Esophagus squamous epithelium (tissue), 5 donors: ENCODE results near the gene TOB2. TPM values are rescaled to one million over a fixed set of nuclear protein-coding genes. Genes with fewer than 3 reads are reported as not detected.
"Not testable (repeated sequence)": the region's sequence is repeated elsewhere in the genome, so short reads cannot be mapped to it uniquely, and the experiment has no call there.

ENCODE experiments used
- DNase-seq: peaks from one replicate; lab custom pipeline; 2025; lab: John Stamatoyannopoulos, UW
- H3K27ac ChIP-seq, 4 donors: fragments of 200-600 bp; sonication (generic); one replicate each; pipeline ENCODE4 v1.5.1; 2016 to 2019; ENCODE audit warnings: mild to moderate bottlenecking in 1 of 4
- H3K27me3 ChIP-seq, 4 donors: fragments of 200-600 bp; sonication (generic); 1 replicate in 3 of 4; 2 replicates in 1 of 4; pipeline versions ENCODE4 v1.5.1 to v1.6.0; 2017 to 2021; ENCODE audit warnings: antibody characterized with exemption in 1 of 4
- H3K36me3 ChIP-seq, 3 donors: fragments of 200-600 bp; sonication (generic); one replicate each; pipeline ENCODE4 v1.5.1; 2016 to 2019
- H3K4me1 ChIP-seq, 3 donors: fragments of 200-600 bp; sonication (generic); one replicate each; pipeline ENCODE4 v1.5.1; 2017 to 2019
- H3K4me3 ChIP-seq, 4 donors: fragments of 200-600 bp; sonication (generic); 1 replicate in 3 of 4; 2 replicates in 1 of 4; pipeline ENCODE4 v1.5.1; 2016 to 2019; ENCODE audit warnings: mild to moderate bottlenecking in 2 of 4, moderate library complexity in 1 of 4
- H3K9me3 ChIP-seq, 3 donors: fragments of 200-600 bp; sonication (generic); one replicate each; pipeline ENCODE4 v1.5.1; 2016 to 2019
- POLR2A ChIP-seq, 4 donors: fragments of 450-650 bp; IDR thresholded peaks; one replicate each; pipeline ENCODE4 v1.6.1; 2017; ENCODE audit warnings: antibody characterized with exemption in 4 of 4, mild to moderate bottlenecking in 4 of 4, moderate library complexity in 3 of 4
- whole genome bisulfite sequencing, 2 donors: methylation state at CpG; one replicate each; pipeline ENCODE4 v1.1.5; 2018; 5-methylcytosine and 5-hydroxymethylcytosine counted together
- intact Hi-C: fragments of 100-400 bp; cut with DNase I; formaldehyde crosslinking; loops from one replicate; pipeline ENCODE4 v1.15.0; 2022
- total RNA-seq, 4 donors: library from RNA; depleted of rRNA; stranded (reverse); fragments of >200 nt; gene quantifications; one replicate each; pipeline ENCODE4 v1.1.0, GENCODE V29; 2016
- TF ChIP-seq, protein P1 (sequence below), 6 experiments: fragments of 450-650 bp in 4 of 6; fragments of 200-600 bp in 2 of 6; sonication (generic) in 2 of 6; IDR thresholded peaks; one replicate each; pipeline ENCODE4 v1.5.1; 2016 to 2019; ENCODE audit warnings: antibody characterized with exemption in 6 of 6, mild to moderate bottlenecking in 4 of 6, moderate library complexity in 4 of 6
- donor health status: DM: yes; HTN: yes; CAD: no.

TOB2 gene
- total RNA-seq, 4 donors from 2014 or later: 15.7 to 30.5 (median 21.0) TPM

DNA sequence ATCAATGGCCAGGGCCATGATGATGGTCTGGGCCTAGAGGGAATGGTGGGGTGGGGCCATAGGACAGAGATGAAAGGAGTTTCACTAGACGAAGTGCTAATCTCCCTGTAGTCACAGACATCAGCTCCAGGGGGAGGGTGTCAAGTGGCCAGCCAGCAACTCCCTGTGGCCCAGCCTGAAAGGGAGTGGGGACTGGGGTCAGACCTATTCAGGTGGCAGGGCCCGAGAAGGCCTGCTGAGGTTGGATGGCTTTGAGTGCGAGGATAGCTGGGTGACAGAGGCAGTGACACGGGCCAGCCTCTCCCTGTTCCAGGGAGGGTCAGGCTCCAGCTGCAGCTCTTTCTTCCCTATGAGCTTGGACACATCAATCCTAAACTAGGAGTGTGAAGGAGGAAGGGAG, 11.0 kb downstream of the TOB2 start:
- H3K27ac ChIP-seq: peak overlapping the region in 3 of 4 donors; percentile 31 to 44 (median 38)
- peaks cover 21 to 96% (median 36%) of the 10 kb centered on the region in 3 donors for H3K36me3 ChIP-seq
- peaks cover 6 to 71% (median 27%) of the 10 kb centered on the region in 3 donors for H3K4me1 ChIP-seq
- H3K9me3 ChIP-seq: no peaks in the 10 kb centered on the region
- H3K27me3 ChIP-seq: no peaks in the 10 kb centered on the region
- no peak for DNase-seq
- WGBS, 2 donors: 64 to 74% methylated on average over 4 of the region's 4 CpGs
- TF ChIP-seq, protein P1, sequence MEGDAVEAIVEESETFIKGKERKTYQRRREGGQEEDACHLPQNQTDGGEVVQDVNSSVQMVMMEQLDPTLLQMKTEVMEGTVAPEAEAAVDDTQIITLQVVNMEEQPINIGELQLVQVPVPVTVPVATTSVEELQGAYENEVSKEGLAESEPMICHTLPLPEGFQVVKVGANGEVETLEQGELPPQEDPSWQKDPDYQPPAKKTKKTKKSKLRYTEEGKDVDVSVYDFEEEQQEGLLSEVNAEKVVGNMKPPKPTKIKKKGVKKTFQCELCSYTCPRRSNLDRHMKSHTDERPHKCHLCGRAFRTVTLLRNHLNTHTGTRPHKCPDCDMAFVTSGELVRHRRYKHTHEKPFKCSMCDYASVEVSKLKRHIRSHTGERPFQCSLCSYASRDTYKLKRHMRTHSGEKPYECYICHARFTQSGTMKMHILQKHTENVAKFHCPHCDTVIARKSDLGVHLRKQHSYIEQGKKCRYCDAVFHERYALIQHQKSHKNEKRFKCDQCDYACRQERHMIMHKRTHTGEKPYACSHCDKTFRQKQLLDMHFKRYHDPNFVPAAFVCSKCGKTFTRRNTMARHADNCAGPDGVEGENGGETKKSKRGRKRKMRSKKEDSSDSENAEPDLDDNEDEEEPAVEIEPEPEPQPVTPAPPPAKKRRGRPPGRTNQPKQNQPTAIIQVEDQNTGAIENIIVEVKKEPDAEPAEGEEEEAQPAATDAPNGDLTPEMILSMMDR (IDR thresholded peaks at IDR 0.05): no peak
- no peak for TF ChIP-seq POLR2A (IDR thresholded peaks at IDR 0.05)
- no peak overlapping the region for H3K4me3 ChIP-seq
- intact Hi-C loops: no loop called here

DNA sequence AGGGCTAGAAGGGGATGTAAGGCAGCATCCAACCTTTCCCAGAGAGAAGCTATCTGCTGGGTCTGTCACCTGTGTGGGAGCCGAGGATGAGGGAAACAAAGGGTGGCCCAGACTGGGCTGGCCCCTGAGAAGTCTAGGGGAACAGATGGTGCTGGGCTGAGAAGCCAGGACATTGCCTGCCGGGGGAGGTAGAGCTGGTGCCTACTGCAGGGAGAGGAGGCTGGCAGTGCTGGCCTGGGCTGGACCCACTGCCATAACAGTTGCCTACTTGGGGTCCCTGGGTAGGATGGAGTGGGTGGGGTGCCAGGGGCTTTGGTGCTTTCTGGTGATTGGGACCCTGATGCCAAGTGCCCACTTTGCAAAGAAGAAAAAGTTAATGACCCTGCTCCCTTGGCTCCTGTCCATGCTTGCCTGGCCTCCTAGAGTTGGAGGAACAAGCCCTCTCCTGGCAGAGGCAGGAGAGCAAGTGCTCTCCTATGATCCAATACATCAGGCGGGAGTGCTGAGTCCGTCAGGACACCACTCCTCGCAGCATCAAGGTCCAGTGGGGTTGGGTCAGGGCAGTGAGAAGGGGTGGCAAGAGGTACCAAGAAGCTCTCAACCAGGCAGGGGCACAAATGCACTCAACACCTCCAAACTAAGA, 12.1 kb downstream of the TOB2 start:
- 63 to 76% methylated on average over 2 to 4 of the region's 5 CpGs for WGBS, 2 donors
- H3K4me3 ChIP-seq, H3K9me3 ChIP-seq, intact Hi-C loops, DNase-seq, H3K27me3 ChIP-seq: not testable (repeated sequence)
- Histone ChIP-seq H3K27ac (peak overlapping the region in 3 of 4 donors; percentile 6 to 44 (median 36)), H3K36me3 (peaks cover 21 to 88% (median 36%) of the 10 kb centered on the region in 3 donors), H3K4me1 (peaks cover 6 to 60% (median 24%) of the 10 kb centered on the region in 3 donors)

DNA sequence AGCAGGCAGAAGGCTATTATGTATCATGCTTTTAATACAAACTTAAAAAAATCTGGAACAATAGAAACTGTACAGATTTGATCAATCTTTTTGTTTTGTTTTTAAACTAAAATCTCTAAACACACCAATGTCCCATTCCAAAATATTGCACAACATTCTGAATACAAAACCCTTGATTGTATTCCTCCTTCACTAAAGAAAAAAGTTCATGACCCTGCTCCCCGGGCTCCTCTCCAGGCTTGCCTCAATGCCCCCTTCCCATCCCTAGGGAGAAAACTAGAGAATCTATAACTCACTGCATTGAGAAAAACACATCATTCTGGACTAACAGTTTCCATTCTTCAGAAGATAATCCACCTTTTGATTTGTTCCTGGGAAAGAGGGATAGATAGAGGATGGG, 13.1 kb downstream of the TOB2 start:
- DNase-seq, H3K9me3 ChIP-seq, H3K27me3 ChIP-seq, H3K4me3 ChIP-seq, intact Hi-C loops: not testable (repeated sequence)
- Histone ChIP-seq H3K36me3 (peaks cover 21 to 78% (median 36%) of the 10 kb centered on the region in 3 donors), H3K4me1 (peaks cover 6 to 51% (median 18%) of the 10 kb centered on the region in 3 donors), H3K27ac (peak overlapping the region in 2 of 4 donors; percentile 0 to 60)
- WGBS, 2 donors: 50 to 100% methylated on average over 1 of the region's 1 CpG

DNA sequence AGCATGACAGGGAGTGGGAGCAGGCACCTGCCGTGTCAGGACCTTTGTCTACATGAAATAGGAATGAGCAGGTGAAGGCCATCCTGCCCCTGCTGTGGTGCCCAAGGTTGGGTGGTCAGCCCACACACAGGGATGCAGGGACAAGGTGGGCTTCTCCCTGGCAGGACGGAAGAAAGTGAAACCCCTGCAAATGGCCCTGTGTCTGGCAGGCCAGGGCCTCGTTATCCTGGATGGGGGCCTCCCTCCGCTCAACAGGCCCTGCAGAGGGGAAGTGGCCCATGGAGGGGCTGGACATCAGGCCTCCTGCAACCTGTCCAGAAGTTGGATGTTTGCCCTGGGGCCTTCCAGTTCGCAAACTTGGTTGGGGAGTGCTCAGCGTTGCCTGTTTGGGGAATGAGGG, 14.9 kb downstream of the TOB2 start:
- Histone ChIP-seq H3K27ac (no peak overlapping the region), H3K4me3 (no peak overlapping the region), H3K9me3 (no peaks in the 10 kb centered on the region), H3K27me3 (no peaks in the 10 kb centered on the region), H3K4me1 (peaks cover 6 to 40% (median 18%) of the 10 kb centered on the region in 3 donors), H3K36me3 (peaks cover 15 to 75% (median 31%) of the 10 kb centered on the region in 3 donors)
- TF ChIP-seq POLR2A (IDR thresholded peaks at IDR 0.05): no peak
- TF ChIP-seq, protein P1 (IDR thresholded peaks at IDR 0.05): no peak
- 68 to 86% methylated on average over 2 to 6 of the region's 6 CpGs for WGBS, 2 donors
- intact Hi-C loops: no loop called here
- no peak for DNase-seq

DNA sequence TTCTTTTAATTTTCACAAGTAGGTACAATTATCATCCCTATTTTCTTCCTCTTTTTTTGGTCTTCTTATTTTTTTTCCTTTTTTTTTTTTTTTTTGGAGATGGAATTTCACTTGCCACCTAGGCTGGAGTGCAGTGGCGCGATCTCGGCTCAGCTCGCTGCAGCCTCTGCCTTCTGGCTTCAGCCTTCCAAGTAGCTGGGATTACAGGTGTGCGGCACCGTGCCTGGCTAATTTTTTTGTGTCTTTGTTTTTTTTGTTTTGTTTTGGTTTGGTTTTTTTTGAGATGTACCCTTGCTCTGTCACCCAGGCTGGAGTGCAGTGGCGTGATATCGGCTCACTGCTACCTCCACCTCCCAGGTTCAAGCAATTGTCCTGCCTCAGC, 16.7 kb downstream of the TOB2 start:
- Histone ChIP-seq H3K36me3 (peaks cover 0 to 75% (median 15%) of the 10 kb centered on the region in 3 donors), H3K27ac (no peak overlapping the region), H3K27me3 (no peaks in the 10 kb centered on the region), H3K9me3 (no peaks in the 10 kb centered on the region), H3K4me1 (peaks cover 0 to 22% (median 15%) of the 10 kb centered on the region in 3 donors), H3K4me3 (no peak overlapping the region)
- TF ChIP-seq, protein P1 (IDR thresholded peaks at IDR 0.05): no peak
- TF ChIP-seq POLR2A (IDR thresholded peaks at IDR 0.05): no peak
- DNase-seq: no peak
- 96 to 98% methylated on average over 6 to 8 of the region's 8 CpGs for WGBS, 2 donors
- intact Hi-C loops: no loop called here

DNA sequence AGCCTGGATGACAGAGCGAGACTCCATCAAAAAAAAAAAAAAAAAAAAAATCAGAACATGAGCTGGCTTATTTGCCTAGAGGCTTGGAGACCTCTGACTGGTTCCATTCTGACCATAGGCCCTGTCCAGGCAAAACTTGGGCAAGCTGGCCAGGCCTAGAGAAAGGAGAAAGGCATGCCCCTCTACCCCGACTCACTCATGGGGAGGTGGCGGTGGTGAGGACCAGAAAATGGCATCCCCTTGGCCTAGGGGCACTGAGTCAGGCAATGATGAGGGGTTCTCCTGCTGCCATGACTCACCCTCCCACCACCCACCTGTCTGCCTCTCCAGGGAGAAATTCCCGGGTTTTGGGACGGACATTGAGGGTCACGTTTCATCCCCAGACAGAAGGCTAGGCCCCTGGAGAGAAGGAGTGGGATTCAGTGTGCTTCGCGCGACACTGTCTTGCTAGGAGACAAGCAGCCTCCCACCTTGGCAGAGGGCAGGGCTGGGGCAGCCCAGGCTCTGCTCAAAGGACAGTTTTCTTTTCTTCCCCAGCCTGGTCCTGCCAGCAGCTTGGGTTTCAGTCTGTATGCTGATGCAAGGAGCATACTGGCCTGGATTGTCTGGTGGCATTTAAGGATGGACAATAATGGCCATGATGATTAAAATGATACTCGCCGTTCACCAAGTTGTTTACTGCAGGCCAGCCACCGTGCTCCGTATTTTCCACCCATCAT, 17.2 kb downstream of the TOB2 start:
- TF ChIP-seq POLR2A (IDR thresholded peaks at IDR 0.05): no peak
- TF ChIP-seq, protein P1 (IDR thresholded peaks at IDR 0.05): no peak
- Histone ChIP-seq H3K4me1 (peaks cover 0 to 17% (median 9%) of the 10 kb centered on the region in 3 donors), H3K27me3 (no peaks in the 10 kb centered on the region), H3K9me3 (no peaks in the 10 kb centered on the region), H3K4me3 (no peak overlapping the region), H3K36me3 (peaks cover 0 to 75% (median 9%) of the 10 kb centered on the region in 3 donors), H3K27ac (no peak overlapping the region)
- WGBS, 2 donors: 80 to 86% methylated on average over 7 to 13 of the region's 13 CpGs
- intact Hi-C loops: no loop called here
- DNase-seq: no peak
